Gastroesophageal sphincter (tissue), 3 donors: ENCODE data around the gene TFF2.

ENCODE experiments used
- CTCF ChIP-seq, 4 experiments: fragments of 200-600 bp in 2 of 4; fragments of 450-650 bp in 2 of 4; sonication (generic) in 1 of 4; IDR thresholded peaks; one replicate each; pipeline ENCODE4 v1.5.1; 2017 to 2019; ENCODE audit warnings: antibody characterized with exemption in 4 of 4, mild to moderate bottlenecking in 2 of 4, moderate library complexity in 2 of 4
- EP300 ChIP-seq: sonication (generic); formaldehyde crosslinking; IDR thresholded peaks from one replicate; pipeline ENCODE4 v1.6.1; 2017; ENCODE audit warnings: antibody characterized with exemption, mild to moderate bottlenecking
- POLR2A ChIP-seq, 2 donors: fragments of 450-650 bp; IDR thresholded peaks; one replicate each; pipeline ENCODE4 v1.6.1; 2017; ENCODE audit warnings: antibody characterized with exemption in 2 of 2, mild to moderate bottlenecking in 2 of 2, moderate library complexity in 1 of 2
- POLR2AphosphoS5 ChIP-seq: sonication (generic); formaldehyde crosslinking; IDR thresholded peaks from one replicate; pipeline ENCODE4 v1.6.1; 2017; ENCODE audit warnings: antibody characterized with exemption

GRCh38 chr21:42388740-42389448, 38.1 kb upstream of the TFF2 start:
- TF ChIP-seq CTCF (IDR thresholded peaks at IDR 0.05) (no peak), EP300 (no peak), POLR2A (IDR thresholded peaks at IDR 0.05) (no peak), POLR2AphosphoS5 (no peak)
